Liver (tissue), 9 donors: ENCODE measurements around the gene SCRN3. TPM values are rescaled to one million over a fixed set of nuclear protein-coding genes. Genes with fewer than 3 reads are reported as not detected.

Experiments used
- DNase-seq: peaks from one replicate; pipeline ENCODE4 v3.0.0-alpha.2; 2017; ENCODE audit warnings: low spot score
- H3K27ac ChIP-seq, 2 donors: one replicate each; pipeline ENCODE4 v1.7.0; 2013; ENCODE audit warnings: inconsistent platforms in 2 of 2, low read length in 2 of 2, control low read depth in 1 of 2, low read depth in 1 of 2, mild to moderate bottlenecking in 1 of 2
- H3K27me3 ChIP-seq, 4 donors: one replicate each; pipeline versions ENCODE4 v1.6.1 to v1.7.0; 2013; ENCODE audit warnings: low read length in 3 of 4, inconsistent platforms in 1 of 4, mild to moderate bottlenecking in 1 of 4, moderate library complexity in 1 of 4; ENCODE audit not compliant: control insufficient read depth in 4 of 4, insufficient read depth in 4 of 4
- H3K36me3 ChIP-seq, 4 donors: one replicate each; pipeline versions ENCODE4 v1.6.1 to v1.7.0; 2013; ENCODE audit warnings: low read length in 3 of 4, mild to moderate bottlenecking in 3 of 4, low read depth in 1 of 4, moderate library complexity in 1 of 4; ENCODE audit not compliant: control insufficient read depth in 4 of 4, insufficient read depth in 3 of 4
- H3K4me1 ChIP-seq, 4 donors: one replicate each; pipeline versions ENCODE4 v1.6.1 to v1.7.0; 2013; ENCODE audit warnings: low read length in 3 of 4, mild to moderate bottlenecking in 3 of 4, moderate library complexity in 1 of 4; ENCODE audit not compliant: control insufficient read depth in 4 of 4, insufficient read depth in 4 of 4
- H3K4me3 ChIP-seq, 3 donors: one replicate each; pipeline versions ENCODE4 v1.6.1 to v1.7.0; 2013; ENCODE audit warnings: low read length in 3 of 3, control low read depth in 1 of 3, low read depth in 1 of 3, mild to moderate bottlenecking in 1 of 3
- H3K9ac ChIP-seq, 2 donors: one replicate each; pipeline ENCODE4 v1.7.0; 2013; ENCODE audit warnings: low read length in 2 of 2, mild to moderate bottlenecking in 2 of 2, moderate library complexity in 2 of 2, control low read depth in 1 of 2, low read depth in 1 of 2
- H3K9me3 ChIP-seq, 4 donors: one replicate each; pipeline versions ENCODE4 v1.6.1 to v1.7.0; 2013; ENCODE audit warnings: low read length in 3 of 4; ENCODE audit not compliant: control insufficient read depth in 4 of 4
- ATF3 ChIP-seq: IDR thresholded peaks from 2 replicates; pipeline ENCODE4 v1.6.1; 2016; ENCODE audit warnings: antibody characterized with exemption
- EGR1 ChIP-seq, 2 donors: IDR thresholded peaks; 2 replicates each; pipeline ENCODE4 v1.6.1; 2016 to 2018; ENCODE audit warnings: antibody characterized with exemption in 2 of 2, low read depth in 2 of 2
- FOXA1 ChIP-seq: IDR thresholded peaks from 2 replicates; pipeline ENCODE4 v1.6.1; 2016; ENCODE audit warnings: antibody characterized with exemption
- FOXA2 ChIP-seq: IDR thresholded peaks from 2 replicates; pipeline ENCODE4 v1.6.1; 2016; ENCODE audit warnings: antibody characterized with exemption
- GABPA ChIP-seq, 2 donors: IDR thresholded peaks in 1 of 2; conservative IDR thresholded peaks in 1 of 2; 2 replicates each; pipeline ENCODE4 v1.6.1; 2016; ENCODE audit warnings: antibody characterized with exemption in 2 of 2, mild to moderate bottlenecking in 1 of 2, moderate library complexity in 1 of 2
- HNF4A ChIP-seq, 2 donors: conservative IDR thresholded peaks; 2 replicates each; pipeline ENCODE4 v1.6.1; 2016; ENCODE audit warnings: antibody characterized with exemption in 2 of 2, mild to moderate bottlenecking in 2 of 2
- HNF4G ChIP-seq: IDR thresholded peaks from 2 replicates; pipeline ENCODE4 v1.6.1; 2016; ENCODE audit warnings: antibody characterized with exemption
- JUND ChIP-seq, 2 donors: IDR thresholded peaks; 2 replicates each; pipeline ENCODE4 v1.6.1; 2016; ENCODE audit warnings: antibody characterized with exemption in 2 of 2
- RAD21 ChIP-seq, 2 donors: IDR thresholded peaks; 2 replicates each; pipeline ENCODE4 v1.6.1; 2016; ENCODE audit warnings: antibody characterized with exemption in 2 of 2, mild to moderate bottlenecking in 2 of 2
- RXRA ChIP-seq, 2 donors: IDR thresholded peaks; 2 replicates each; pipeline ENCODE4 v1.6.1; 2017 to 2018; ENCODE audit warnings: antibody characterized with exemption in 2 of 2, mild to moderate bottlenecking in 1 of 2
- SP1 ChIP-seq: IDR thresholded peaks from 2 replicates; pipeline ENCODE4 v1.6.1; 2018; ENCODE audit warnings: antibody characterized with exemption, mild to moderate bottlenecking
- TAF1 ChIP-seq: conservative IDR thresholded peaks from 2 replicates; pipeline ENCODE4 v1.6.1; 2016; ENCODE audit warnings: antibody characterized with exemption, mild to moderate bottlenecking
- YY1 ChIP-seq: IDR thresholded peaks from 2 replicates; pipeline ENCODE4 v1.6.1; 2016; ENCODE audit warnings: antibody characterized with exemption, mild to moderate bottlenecking
- WGBS: extraction: QIAGEN DNeasy Blood & Tissue Kit; methylation state at CpG from one replicate; pipeline ENCODE4 v1.1.7; 2013; 5-methylcytosine and 5-hydroxymethylcytosine counted together
- polyA plus RNA-seq, 2 donors: library from polyadenylated mRNA; stranded (reverse) in 1 of 2; unstranded in 1 of 2; fragments of 200-250 nt in 1 of 2; fragments of >200 nt in 1 of 2; fragmentation: Nextera tagmentation in 1 of 2; extraction: Ambion mirVana in 1 of 2; gene quantifications; one replicate each; pipeline versions ENCODE4 v1.2.1 to v1.2.3, GENCODE V29; 2013 to 2015
- total RNA-seq, 2 donors: library from RNA; depleted of rRNA; stranded (reverse); fragments of >200 nt; gene quantifications; one replicate each; pipeline ENCODE4 v1.2.3, GENCODE V29; 2014
- TF ChIP-seq, protein P1 (sequence below): fragments of 150-350 bp; IDR thresholded peaks from 2 replicates; pipeline ENCODE4 v1.5.1; 2017; ENCODE audit warnings: improper control_type of control experiment, low read depth, low read length; ENCODE audit not compliant: missing input control
- TF ChIP-seq, protein P2 (sequence below): IDR thresholded peaks from 2 replicates; pipeline ENCODE4 v1.6.1; 2016; ENCODE audit warnings: antibody characterized with exemption
- TF ChIP-seq, protein P3 (sequence below): IDR thresholded peaks from 2 replicates; pipeline ENCODE4 v1.6.1; 2016; ENCODE audit warnings: antibody characterized with exemption
- donor health status: healthy.
- donor health status: healthy.
- donor health status: healthy.
- donor health status: healthy.
- donor health status: healthy.

SCRN3 gene
- total and polyA plus RNA-seq, 4 donors: 10.0 to 23.1 (median 13.2) TPM

- no peak for TF ChIP-seq JUND (IDR thresholded peaks at IDR 0.05)
- no peak for TF ChIP-seq HNF4G
- TF ChIP-seq RAD21 (IDR thresholded peaks at IDR 0.05): no peak
- TF ChIP-seq EGR1 (IDR thresholded peaks at IDR 0.05; ENCODE audit: low read depth in 2 of 2): no peak
- no peak for TF ChIP-seq FOXA1
- TF ChIP-seq HNF4A (conservative IDR thresholded peaks at IDR 0.05): no peak
- TF ChIP-seq ATF3: no peak
- no peak for TF ChIP-seq FOXA2
- no peak for TF ChIP-seq TAF1
- TF ChIP-seq, protein P1, sequence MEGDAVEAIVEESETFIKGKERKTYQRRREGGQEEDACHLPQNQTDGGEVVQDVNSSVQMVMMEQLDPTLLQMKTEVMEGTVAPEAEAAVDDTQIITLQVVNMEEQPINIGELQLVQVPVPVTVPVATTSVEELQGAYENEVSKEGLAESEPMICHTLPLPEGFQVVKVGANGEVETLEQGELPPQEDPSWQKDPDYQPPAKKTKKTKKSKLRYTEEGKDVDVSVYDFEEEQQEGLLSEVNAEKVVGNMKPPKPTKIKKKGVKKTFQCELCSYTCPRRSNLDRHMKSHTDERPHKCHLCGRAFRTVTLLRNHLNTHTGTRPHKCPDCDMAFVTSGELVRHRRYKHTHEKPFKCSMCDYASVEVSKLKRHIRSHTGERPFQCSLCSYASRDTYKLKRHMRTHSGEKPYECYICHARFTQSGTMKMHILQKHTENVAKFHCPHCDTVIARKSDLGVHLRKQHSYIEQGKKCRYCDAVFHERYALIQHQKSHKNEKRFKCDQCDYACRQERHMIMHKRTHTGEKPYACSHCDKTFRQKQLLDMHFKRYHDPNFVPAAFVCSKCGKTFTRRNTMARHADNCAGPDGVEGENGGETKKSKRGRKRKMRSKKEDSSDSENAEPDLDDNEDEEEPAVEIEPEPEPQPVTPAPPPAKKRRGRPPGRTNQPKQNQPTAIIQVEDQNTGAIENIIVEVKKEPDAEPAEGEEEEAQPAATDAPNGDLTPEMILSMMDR: no peak
- TF ChIP-seq RXRA (IDR thresholded peaks at IDR 0.05): no peak
- TF ChIP-seq, protein P2, sequence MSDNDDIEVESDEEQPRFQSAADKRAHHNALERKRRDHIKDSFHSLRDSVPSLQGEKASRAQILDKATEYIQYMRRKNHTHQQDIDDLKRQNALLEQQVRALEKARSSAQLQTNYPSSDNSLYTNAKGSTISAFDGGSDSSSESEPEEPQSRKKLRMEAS: no peak
- TF ChIP-seq, protein P3, sequence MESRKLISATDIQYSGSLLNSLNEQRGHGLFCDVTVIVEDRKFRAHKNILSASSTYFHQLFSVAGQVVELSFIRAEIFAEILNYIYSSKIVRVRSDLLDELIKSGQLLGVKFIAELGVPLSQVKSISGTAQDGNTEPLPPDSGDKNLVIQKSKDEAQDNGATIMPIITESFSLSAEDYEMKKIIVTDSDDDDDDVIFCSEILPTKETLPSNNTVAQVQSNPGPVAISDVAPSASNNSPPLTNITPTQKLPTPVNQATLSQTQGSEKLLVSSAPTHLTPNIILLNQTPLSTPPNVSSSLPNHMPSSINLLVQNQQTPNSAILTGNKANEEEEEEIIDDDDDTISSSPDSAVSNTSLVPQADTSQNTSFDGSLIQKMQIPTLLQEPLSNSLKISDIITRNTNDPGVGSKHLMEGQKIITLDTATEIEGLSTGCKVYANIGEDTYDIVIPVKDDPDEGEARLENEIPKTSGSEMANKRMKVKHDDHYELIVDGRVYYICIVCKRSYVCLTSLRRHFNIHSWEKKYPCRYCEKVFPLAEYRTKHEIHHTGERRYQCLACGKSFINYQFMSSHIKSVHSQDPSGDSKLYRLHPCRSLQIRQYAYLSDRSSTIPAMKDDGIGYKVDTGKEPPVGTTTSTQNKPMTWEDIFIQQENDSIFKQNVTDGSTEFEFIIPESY: no peak
- TF ChIP-seq SP1: no peak
- TF ChIP-seq YY1: no peak
- TF ChIP-seq GABPA (IDR thresholded peaks at IDR 0.05 in 1 of 2, conservative IDR thresholded peaks at IDR 0.05 in 1 of 2): no peak
- Histone ChIP-seq H3K27me3 (no peaks in the 10 kb centered on the region), H3K9me3 (no peaks in the 10 kb centered on the region), H3K4me1 (no peaks in the 10 kb centered on the region), H3K4me3 (no peak overlapping the region), H3K27ac (no peak overlapping the region), H3K9ac (no peak overlapping the region), H3K36me3 (peaks cover 2 to 37% (median 27%) of the 10 kb centered on the region in 4 donors)
- no peak for DNase-seq
- whole genome bisulfite sequencing: 95% methylated on average over 1 of the region's 1 CpG
These were observed 26.8 kb upstream of the SCRN3 start for GRCh38 chr2:174368691-174369090.

- WGBS: 92% methylated on average over 2 of the region's 2 CpGs
- Histone ChIP-seq H3K9ac (no peak overlapping the region), H3K9me3 (no peaks in the 10 kb centered on the region), H3K4me1 (no peaks in the 10 kb centered on the region), H3K4me3 (no peak overlapping the region), H3K36me3 (peaks cover 5 to 65% (median 47%) of the 10 kb centered on the region in 4 donors), H3K27ac (no peak overlapping the region), H3K27me3 (no peaks in the 10 kb centered on the region)
- TF ChIP-seq HNF4G (no peak), RAD21 (IDR thresholded peaks at IDR 0.05) (no peak), ATF3 (no peak), HNF4A (conservative IDR thresholded peaks at IDR 0.05) (no peak)
- TF ChIP-seq, protein P2: no peak
- no peak for DNase-seq
These were observed 18.6 kb upstream of the SCRN3 start for GRCh38 chr2:174376967-174377366.
